CD4-positive, alpha-beta T cell treated with Interleukin-15 for 1 hour (primary cell): ENCODE data around the gene KAT14.
"Not testable (repeated sequence)": the region's sequence is repeated elsewhere in the genome, so short reads cannot be mapped to it uniquely, and the experiment has no call there.

Experiments
- DNase-seq: peaks from one replicate; pipeline ENCODE4 v3.0.0-alpha.2; 2020

KAT14 gene, protein sequence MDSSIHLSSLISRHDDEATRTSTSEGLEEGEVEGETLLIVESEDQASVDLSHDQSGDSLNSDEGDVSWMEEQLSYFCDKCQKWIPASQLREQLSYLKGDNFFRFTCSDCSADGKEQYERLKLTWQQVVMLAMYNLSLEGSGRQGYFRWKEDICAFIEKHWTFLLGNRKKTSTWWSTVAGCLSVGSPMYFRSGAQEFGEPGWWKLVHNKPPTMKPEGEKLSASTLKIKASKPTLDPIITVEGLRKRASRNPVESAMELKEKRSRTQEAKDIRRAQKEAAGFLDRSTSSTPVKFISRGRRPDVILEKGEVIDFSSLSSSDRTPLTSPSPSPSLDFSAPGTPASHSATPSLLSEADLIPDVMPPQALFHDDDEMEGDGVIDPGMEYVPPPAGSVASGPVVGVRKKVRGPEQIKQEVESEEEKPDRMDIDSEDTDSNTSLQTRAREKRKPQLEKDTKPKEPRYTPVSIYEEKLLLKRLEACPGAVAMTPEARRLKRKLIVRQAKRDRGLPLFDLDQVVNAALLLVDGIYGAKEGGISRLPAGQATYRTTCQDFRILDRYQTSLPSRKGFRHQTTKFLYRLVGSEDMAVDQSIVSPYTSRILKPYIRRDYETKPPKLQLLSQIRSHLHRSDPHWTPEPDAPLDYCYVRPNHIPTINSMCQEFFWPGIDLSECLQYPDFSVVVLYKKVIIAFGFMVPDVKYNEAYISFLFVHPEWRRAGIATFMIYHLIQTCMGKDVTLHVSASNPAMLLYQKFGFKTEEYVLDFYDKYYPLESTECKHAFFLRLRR

DNA sequence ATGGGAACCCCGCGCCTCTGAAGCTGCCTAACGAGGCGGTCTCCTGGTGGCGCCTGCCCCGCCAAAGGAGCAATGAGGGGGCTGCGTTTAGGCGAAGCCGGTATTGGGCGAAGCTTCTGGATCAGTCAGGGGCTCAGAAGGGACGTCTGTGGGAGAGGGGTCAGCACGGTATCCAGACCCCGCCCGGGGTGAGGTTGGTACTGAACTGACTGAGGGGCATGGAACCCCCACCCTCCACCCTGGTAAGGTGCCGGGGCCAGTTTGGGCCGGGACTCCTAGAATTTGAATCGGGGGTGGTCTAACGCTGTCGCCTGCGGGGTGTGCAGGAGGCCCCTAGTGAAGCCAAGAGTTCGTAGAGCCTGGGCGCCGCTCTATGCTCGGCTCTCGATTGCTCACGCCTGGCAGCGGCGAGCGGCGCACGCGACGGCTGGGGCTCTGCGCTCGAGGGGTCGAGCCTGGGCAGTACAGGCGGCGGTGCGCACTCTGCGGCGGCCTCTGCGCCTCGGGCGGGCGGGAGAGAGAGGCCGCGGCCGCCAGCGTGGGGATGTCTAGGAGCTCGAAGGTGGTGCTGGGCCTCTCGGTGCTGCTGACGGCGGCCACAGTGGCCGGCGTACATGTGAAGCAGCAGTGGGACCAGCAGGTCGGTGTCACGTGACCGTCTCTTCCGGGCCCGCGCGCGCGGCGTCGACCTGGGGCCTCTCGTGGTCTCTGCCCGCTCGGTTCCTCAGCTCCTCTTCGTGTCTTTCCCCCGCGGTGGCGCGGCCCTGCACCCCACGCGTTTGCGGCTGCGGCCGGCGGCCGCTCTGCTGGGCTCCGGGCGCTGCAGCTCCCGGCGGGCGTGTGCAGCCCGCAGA is at the start of gene KAT14, which contains the start of gene PET117:
TSS of gene KAT14 (plus strand) at position 452 of the 854 bp plus-strand sequence. CDS start 4,798 bp downstream, outside the sequence.
TSS of gene PET117 (plus strand) at position 452 of the 854 bp plus-strand sequence. CDS start at position 545, 93 bp downstream.
- peak; percentile 87 for DNase-seq

DNA sequence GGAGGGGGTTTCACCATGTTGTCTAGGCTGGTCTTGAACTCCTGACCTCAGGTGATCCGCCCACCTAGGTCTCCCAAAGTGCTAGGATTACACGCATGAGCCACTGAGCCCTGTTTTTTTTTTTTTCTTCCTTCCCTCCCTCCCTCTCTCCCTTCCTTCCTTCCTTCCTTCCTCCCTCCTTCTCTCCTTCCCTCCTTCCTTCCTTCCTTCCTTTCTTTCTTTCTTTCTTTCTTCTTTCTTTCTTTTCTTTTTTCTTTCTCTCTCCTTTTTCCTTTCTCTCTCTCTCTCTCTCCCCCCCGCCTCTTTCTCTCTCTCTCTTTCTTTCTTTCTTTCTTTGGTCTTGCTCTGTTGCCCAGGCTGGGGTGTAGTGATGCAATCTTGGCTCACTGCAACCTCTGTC is 49.4 kb upstream of the KAT14 start:
- DNase-seq = not testable (repeated sequence)

DNA sequence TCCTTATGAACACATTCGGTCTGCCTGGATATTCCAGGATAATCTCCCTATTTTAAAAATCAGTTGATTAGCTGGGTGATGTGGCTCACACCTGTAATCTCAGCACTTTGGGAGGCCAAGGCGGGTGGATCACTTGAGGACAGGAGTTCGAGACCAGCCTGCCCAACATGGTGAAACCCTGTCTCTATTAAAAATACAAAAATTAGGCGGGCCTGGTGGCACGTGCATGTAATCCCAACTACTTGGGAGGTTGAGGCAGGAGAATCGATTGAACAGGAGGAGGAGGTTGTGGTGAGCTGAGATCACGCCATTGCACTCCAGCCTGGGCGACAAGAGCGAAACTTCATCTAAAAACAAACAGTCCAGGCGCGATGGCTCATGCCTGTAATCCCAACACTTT is 48.8 kb upstream of the KAT14 start:
- DNase-seq = not testable (repeated sequence)

GRCh38 chr20:18090044-18090443 is 47.6 kb upstream of the KAT14 start:
- no peak for DNase-seq

GRCh38 chr20:18090477-18090876 is 47.2 kb upstream of the KAT14 start:
- DNase-seq = no peak

- no peak for DNase-seq
These were observed 46.0 kb upstream of the KAT14 start for GRCh38 chr20:18091623-18092022.

DNA sequence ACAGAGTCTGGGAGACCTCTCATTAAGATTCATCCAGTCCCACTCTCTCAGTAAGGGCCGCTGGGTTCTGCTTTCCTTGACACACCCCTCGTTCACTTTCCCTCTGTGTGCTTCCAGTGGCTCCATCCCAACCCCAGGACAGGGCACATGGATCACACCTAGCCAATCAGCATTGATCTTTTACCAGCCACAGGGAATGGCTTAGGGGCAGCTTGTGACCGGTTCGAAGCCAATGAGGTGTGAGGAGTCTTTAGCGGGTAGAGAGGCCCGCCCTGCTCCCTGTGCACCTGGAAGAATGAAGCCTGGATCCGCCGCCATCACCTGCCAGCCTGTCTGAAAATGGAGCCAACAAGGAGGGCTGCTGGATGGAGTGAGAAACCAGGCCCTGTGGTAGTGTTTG is 44.8 kb upstream of the KAT14 start:
- DNase-seq = no peak

DNA sequence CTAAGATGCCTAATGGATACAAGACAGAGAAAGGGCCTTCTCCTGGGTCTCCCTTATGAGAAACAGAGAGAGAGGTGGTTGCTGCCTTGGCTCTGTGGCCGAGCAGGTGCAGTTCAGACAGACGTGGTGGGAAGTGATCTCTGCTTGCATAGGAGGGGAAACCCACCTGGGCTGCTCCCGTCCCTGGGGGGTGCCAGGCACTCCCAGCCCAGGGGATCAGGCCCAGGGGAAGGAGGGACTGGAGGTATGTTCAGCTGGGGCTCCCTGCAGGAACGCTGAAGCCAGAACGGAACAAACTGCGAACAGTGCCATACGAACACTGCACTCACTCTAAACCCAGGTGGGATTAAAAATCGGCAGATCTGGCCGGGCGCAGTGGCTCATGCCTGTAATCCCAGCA is 44.3 kb upstream of the KAT14 start:
- no peak for DNase-seq

DNA sequence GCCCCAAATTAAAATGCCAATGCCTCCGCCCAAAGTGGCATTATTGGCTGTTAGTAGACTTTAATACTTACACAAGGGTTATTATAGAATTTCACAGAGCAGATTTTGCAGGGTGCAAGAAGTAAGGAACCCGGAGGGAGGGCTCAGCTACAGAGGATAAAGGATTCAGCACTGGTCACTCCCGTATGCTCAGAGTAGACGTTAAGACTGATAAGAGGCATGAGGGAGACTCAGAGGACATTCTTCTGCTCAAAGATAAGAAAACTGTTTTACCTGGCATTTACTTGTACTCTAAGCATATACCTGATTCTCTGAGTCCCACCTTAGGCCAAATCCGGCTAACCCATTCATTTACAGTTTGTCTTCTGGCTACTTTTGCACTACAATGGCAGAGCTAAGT is 43.5 kb upstream of the KAT14 start:
- DNase-seq = no peak

DNA sequence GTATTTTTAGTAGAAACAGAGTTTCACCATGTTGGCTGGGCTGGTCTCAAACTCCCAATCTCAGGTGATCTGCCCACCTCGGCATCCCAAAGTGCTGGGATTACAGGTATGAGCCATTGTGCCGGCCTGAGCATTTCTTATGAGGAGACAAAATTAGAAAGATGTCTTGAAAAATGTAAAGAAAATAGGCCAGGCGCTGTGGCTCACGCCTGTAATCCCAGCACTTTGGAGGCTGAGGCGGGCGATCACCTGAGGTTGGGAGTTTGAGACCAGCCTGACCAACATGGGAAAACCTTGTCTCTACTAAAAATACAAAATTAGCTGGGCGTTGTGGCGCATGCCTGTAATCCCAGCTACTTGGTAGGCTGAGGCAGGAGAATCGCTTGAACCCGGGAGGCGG is 37.1 kb upstream of the KAT14 start:
- not testable (repeated sequence) for DNase-seq

GRCh38 chr20:18101125-18101810 is 36.4 kb upstream of the KAT14 start:
- no peak for DNase-seq

DNA sequence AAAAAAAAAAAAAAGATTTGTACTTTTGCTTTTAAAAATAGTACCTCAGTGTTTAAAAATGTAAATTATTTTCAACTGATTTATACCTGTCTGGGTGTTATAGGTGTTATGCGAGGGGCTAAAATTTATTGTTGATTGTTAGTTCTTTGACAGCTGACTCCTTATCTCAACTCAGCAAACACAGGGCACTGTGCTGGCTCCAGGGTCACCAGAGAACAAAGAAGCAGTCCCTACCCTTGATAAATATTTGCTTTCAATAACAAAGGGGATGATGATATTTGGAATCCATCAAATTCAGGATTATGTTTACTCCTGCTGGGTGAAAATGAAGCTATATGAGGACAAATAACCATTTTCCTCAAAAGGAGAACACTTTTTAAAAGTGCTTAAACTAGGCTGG is 34.2 kb upstream of the KAT14 start:
- no peak for DNase-seq

DNA sequence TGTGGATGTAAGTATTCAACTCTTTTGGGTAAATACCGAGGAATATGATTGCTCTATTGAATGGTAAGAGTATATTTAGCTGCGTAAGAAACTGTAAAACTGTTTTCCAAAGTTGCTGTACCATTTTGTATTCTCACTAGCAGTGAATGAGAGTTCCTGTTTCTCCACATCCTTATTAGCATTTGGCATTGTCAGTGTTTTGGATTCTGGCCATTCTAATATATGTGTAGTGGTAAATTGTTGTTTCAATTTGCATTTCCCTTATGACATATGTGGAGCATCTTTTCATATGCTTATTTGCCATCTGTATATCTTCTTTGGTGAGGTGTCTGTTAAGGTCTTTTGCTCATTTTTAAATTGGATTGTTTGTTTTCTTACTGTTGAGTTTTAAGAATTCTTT is 29.3 kb upstream of the KAT14 start:
- DNase-seq = no peak

DNA sequence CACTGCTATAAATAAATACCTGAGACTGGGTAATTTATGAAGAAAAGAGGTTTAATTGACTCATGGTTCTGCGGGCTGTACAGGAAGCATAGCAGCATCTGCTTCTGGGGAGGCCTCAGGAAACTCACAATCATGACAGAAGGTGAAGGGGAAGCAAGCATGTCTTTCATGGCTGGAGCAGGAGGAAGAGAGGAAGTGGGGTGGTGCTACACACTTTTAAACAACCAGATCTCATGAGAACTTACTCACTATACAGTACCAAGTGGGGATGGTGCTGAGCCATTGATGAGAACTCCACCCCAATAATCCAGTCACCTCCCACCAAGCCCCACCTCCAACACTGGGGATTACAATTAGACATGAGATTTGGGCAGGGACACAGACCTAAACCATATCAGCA is 9.1 kb upstream of the KAT14 start:
- DNase-seq = not testable (repeated sequence)

GRCh38 chr20:18132663-18133062 is 5.0 kb upstream of the KAT14 start:
- no peak for DNase-seq

- DNase-seq = no peak
These were observed 3.7 kb upstream of the KAT14 start for GRCh38 chr20:18133962-18134361.

GRCh38 chr20:18138266-18138582 is 561 bp downstream of the KAT14 start:
- DNase-seq = no peak

DNA sequence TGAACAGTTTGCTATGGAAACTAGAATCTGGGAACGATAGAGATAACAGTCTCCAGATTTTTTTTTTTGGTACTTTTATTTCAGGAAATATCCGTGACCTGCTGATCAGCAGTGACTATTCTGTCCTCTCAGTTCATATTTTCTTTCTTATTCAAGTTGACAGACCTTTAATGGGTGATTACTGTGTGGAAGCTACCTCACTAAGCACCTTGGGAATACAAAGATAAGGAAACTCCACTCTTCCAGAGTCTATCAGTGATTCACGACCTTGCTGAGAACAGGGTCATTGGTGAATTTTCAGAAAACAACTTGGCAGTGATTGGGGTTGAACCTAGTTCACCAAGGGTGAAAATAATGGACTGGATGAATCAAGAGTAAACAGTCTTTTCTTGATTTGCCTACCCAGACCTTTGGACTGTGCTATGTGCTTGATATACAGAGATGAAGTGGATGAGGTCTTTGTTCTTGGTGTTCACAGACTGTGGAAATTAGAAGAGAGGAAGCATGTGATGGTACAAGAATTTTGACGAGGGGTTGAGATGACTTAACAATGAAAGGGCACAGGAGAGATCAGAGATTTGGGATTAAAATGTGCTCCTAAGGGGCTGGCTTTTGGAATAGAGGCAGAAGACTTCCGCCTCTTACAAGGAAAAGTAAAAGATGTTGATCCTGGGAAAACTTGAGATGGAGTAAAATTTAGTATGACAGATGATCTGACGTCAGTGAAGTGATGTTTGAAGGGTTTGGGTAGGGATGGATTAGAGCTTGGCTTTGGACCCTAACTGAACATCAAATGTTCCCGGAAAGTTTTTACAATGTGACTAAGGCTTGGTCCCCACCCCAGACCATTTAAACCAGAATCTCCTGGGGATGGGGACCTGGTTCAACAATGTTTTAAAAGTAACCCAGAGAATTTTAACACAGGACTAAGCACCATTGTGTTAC is 1.2 kb downstream of the KAT14 start:
- DNase-seq = no peak

DNA sequence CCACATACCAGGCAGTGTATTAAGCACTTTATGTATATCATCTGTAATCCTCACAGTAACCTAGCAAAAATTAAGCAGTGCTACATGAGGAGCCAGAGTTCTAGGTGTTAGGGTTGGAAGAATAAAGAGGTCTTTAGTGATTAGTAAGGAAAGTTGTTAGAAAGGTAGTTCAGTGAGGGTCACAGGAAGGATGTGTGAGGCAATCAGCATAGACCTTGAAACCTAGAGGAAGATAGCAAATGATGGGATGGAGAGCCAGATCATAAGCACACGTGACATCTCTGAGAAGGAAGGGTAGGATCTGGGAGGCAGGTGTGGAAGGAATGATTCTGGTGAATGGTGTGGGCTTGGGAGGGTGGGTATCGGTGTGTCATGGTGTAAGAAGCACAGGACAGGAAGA is 2.2 kb downstream of the KAT14 start:
- no peak for DNase-seq

GRCh38 chr20:18144541-18145099 is 7.0 kb downstream of the KAT14 start:
- no peak for DNase-seq

- no peak for DNase-seq
These were observed 16.7 kb downstream of the KAT14 start for GRCh38 chr20:18154342-18154741.
